Loucy (cell line): ENCODE data around the gene TTC14.

Experiments
- CTCF ChIP-seq: fragments of 200-600 bp; sonication (generic); conservative IDR thresholded peaks from 2 replicates; pipeline ENCODE4 v1.5.1; 2014; ENCODE audit warnings: mild to moderate bottlenecking, antibody characterized with exemption, low read length
- EZH2phosphoT487 ChIP-seq: fragments of 200-600 bp; IDR thresholded peaks from 2 replicates; pipeline ENCODE4 v1.6.1; 2018; ENCODE audit warnings: antibody characterized with exemption, mild to moderate bottlenecking, moderate library complexity, borderline replicate concordance

GRCh38 chr3:180619723-180620122, 17.8 kb downstream of the TTC14 start:
- TF ChIP-seq CTCF (no peak), EZH2phosphoT487 (no peak)
